Activated T-cell treated with anti-CD3 and anti-CD28 coated beads, Interleukin-2, amount 50 U/mL, for 1 hour (primary cell): ENCODE measurements around the gene AP2A2.

ENCODE experiments used
- DNase-seq: peaks from one replicate; pipeline ENCODE4 v3.0.0-alpha.2; 2020

The AP2A2 gene

GRCh38 chr11:976431-977160, 50.9 kb downstream of the AP2A2 start:
- DNase-seq: no peak

- no peak for DNase-seq
Observed at GRCh38 chr11:977830-978720, 52.4 kb downstream of the AP2A2 start.

GRCh38 chr11:978781-979180, 53.1 kb downstream of the AP2A2 start:
- no peak for DNase-seq

GRCh38 chr11:980438-981357, 55.0 kb downstream of the AP2A2 start:
- DNase-seq: no peak

- DNase-seq: no peak
Observed at GRCh38 chr11:981764-982163, 56.1 kb downstream of the AP2A2 start.

GRCh38 chr11:984546-984945, 58.9 kb downstream of the AP2A2 start:
- DNase-seq: no peak

- DNase-seq: no peak
Observed at GRCh38 chr11:985406-985805, 59.7 kb downstream of the AP2A2 start.

GRCh38 chr11:985848-986247, 60.2 kb downstream of the AP2A2 start:
- DNase-seq: no peak

- DNase-seq: no peak
Observed at GRCh38 chr11:986270-986951, 60.7 kb downstream of the AP2A2 start.

- no peak for DNase-seq
Observed at GRCh38 chr11:986952-987305, 61.3 kb downstream of the AP2A2 start.

- DNase-seq: no peak
Observed at GRCh38 chr11:987671-988070, 62.0 kb downstream of the AP2A2 start.

- no peak for DNase-seq
Observed at GRCh38 chr11:990101-990500, 64.4 kb downstream of the AP2A2 start.

GRCh38 chr11:991034-991433, 65.4 kb downstream of the AP2A2 start:
- no peak for DNase-seq

GRCh38 chr11:991711-992307, 66.1 kb downstream of the AP2A2 start:
- DNase-seq: no peak

GRCh38 chr11:992577-992976, 66.9 kb downstream of the AP2A2 start:
- DNase-seq: no peak

GRCh38 chr11:993632-994167, 68.0 kb downstream of the AP2A2 start:
- no peak for DNase-seq

- no peak for DNase-seq
Observed at GRCh38 chr11:995044-995751, 69.5 kb downstream of the AP2A2 start.

GRCh38 chr11:995752-996420, 70.2 kb downstream of the AP2A2 start:
- DNase-seq: no peak

- no peak for DNase-seq
Observed at GRCh38 chr11:996681-997080, 71.0 kb downstream of the AP2A2 start.

- DNase-seq: no peak
Observed at GRCh38 chr11:997907-998306, 72.2 kb downstream of the AP2A2 start.

- no peak for DNase-seq
Observed at GRCh38 chr11:999009-999408, 73.3 kb downstream of the AP2A2 start.
